Common myeloid progenitor, CD34-positive (primary cell): ENCODE data around the gene LUM.
A peak's percentile ranks its signal among the peaks of the same experiment; 100 is the strongest.

ENCODE experiments used
- CTCF ChIA-PET: fragments of 350-600 bp; sonication (Branson Sonifier 250); formaldehyde crosslinking; loops from one replicate; lab custom pipeline; 2021; ENCODE audit warnings: antibody characterized with exemption; lab: Charles Lee
- POLR2A ChIA-PET: fragments of 350-600 bp; sonication (Branson Sonifier 250); formaldehyde crosslinking; loops from one replicate; lab custom pipeline; 2021; ENCODE audit warnings: antibody characterized with exemption; lab: Charles Lee
- DNase-seq, 3 donors: peaks; one replicate each; pipeline versions ENCODE4 v3.0.0 to v3.0.0-alpha.2; 2013
- H3K27ac ChIP-seq, 2 experiments: 1 replicate in 1 of 2; 2 replicates in 1 of 2; pipeline ENCODE4 v1.7.0; 2013; ENCODE audit warnings: inconsistent platforms in 2 of 2, low read length in 2 of 2, mild to moderate bottlenecking in 2 of 2, low read depth in 1 of 2, moderate library complexity in 1 of 2; ENCODE audit not compliant: severe bottlenecking in 2 of 2, insufficient read depth in 1 of 2, poor library complexity in 1 of 2
- H3K27me3 ChIP-seq, 5 experiments: replicated peaks in 2 of 5; 1 replicate in 3 of 5; 2 replicates in 2 of 5; pipeline versions ENCODE4 v1.6.1 to v1.7.0; 2013; ENCODE audit warnings: low read length in 4 of 5, mild to moderate bottlenecking in 2 of 5, moderate library complexity in 2 of 5, inconsistent platforms in 1 of 5; ENCODE audit not compliant: insufficient read depth in 5 of 5, control insufficient read depth in 4 of 5
- H3K36me3 ChIP-seq, 4 experiments: 1 replicate in 2 of 4; 2 replicates in 2 of 4; pipeline versions ENCODE4 v1.6.1 to v1.7.0; 2013; ENCODE audit warnings: low read length in 3 of 4, control low read depth in 1 of 4, mild to moderate bottlenecking in 1 of 4; ENCODE audit not compliant: control insufficient read depth in 4 of 4, insufficient read depth in 4 of 4
- H3K4me1 ChIP-seq, 4 experiments: 1 replicate in 3 of 4; 2 replicates in 1 of 4; pipeline versions ENCODE4 v1.6.1 to v1.7.1; 2013; ENCODE audit warnings: low read length in 3 of 4, mild to moderate bottlenecking in 3 of 4, control low read depth in 1 of 4, inconsistent platforms in 1 of 4, moderate library complexity in 1 of 4; ENCODE audit not compliant: control insufficient read depth in 4 of 4, insufficient read depth in 4 of 4; ENCODE audit errors: control extremely low read depth in 1 of 4
- H3K4me3 ChIP-seq, 7 experiments: 1 replicate in 4 of 7; 2 replicates in 3 of 7; pipeline versions ENCODE4 v1.5.1 to v1.7.0; 2013; ENCODE audit warnings: mild to moderate bottlenecking in 7 of 7, low read length in 6 of 7, moderate library complexity in 6 of 7, inconsistent platforms in 2 of 7, low read depth in 2 of 7, control low read depth in 1 of 7; ENCODE audit not compliant: insufficient read depth in 4 of 7, control insufficient read depth in 1 of 7; ENCODE audit errors: extremely low read depth in 1 of 7
- H3K9me3 ChIP-seq, 5 experiments: 1 replicate in 4 of 5; 2 replicates in 1 of 5; pipeline versions ENCODE4 v1.6.1 to v1.7.1; 2013; ENCODE audit warnings: low read length in 4 of 5, mild to moderate bottlenecking in 2 of 5, inconsistent platforms in 1 of 5, low read depth in 1 of 5, moderate library complexity in 1 of 5; ENCODE audit not compliant: control insufficient read depth in 4 of 5, insufficient read depth in 2 of 5; ENCODE audit errors: control extremely low read depth in 1 of 5
- WGBS: methylation state at CpG from one replicate; pipeline ENCODE4 v1.1.5; 2013; ENCODE audit not compliant: insufficient coverage; 5-methylcytosine and 5-hydroxymethylcytosine counted together

LUM gene

GRCh38 chr12:91109581-91110310 is 1.5 kb downstream of the LUM start:
- H3K27ac ChIP-seq, result no peak overlapping the region
- CTCF ChIA-PET, result interaction anchor here (1.0 to 6.6 kb wide), 17 partner anchors 10 to 215 kb away, joined by 3 to 96 read pairs (median 6); no protein-coding TSS in a partner anchor

GRCh38 chr12:91109148-91109564 is 2.1 kb downstream of the LUM start:
- H3K36me3 ChIP-seq, result no peaks in the 10 kb centered on the region
- H3K9me3 ChIP-seq, result no peaks in the 10 kb centered on the region
- H3K27me3 ChIP-seq, result no peaks in the 10 kb centered on the region
- no CpG with 5 or more reads among the region's 7 CpGs for WGBS
- peak; percentile 61 to 77 (median 72) for DNase-seq
- H3K4me1 ChIP-seq, result peaks cover 0 to 7% (median 1%) of the 10 kb centered on the region in 4 experiments
- H3K27ac ChIP-seq, result no peak overlapping the region
- POLR2A ChIA-PET, result no interaction called here
- H3K4me3 ChIP-seq, result no peak overlapping the region
- CTCF ChIA-PET, result interaction anchor here (0.7 to 6.6 kb wide), 23 partner anchors 10 to 256 kb away, joined by 3 to 96 read pairs (median 5); no protein-coding TSS in a partner anchor

More at GRCh38 chr12:91109581-91110310, 1.5 kb downstream of the LUM start:
- DNase-seq, result no peak
- Histone ChIP-seq H3K4me3 (no peak overlapping the region), H3K9me3 (no peaks in the 10 kb centered on the region), H3K36me3 (no peaks in the 10 kb centered on the region), H3K27me3 (no peaks in the 10 kb centered on the region), H3K4me1 (peaks cover 0 to 7% (median 1%) of the 10 kb centered on the region in 4 experiments)
- POLR2A ChIA-PET, result interaction anchor here (0.6 kb wide), 1 partner anchor 1821 kb away, joined by 3 read pairs; no protein-coding TSS in a partner anchor
- WGBS, result no CpG with 5 or more reads among the region's 2 CpGs

- H3K27ac ChIP-seq, result no peak overlapping the region
- DNase-seq, result no peak
- H3K4me3 ChIP-seq, result no peak overlapping the region
- CTCF ChIA-PET, result interaction anchor here (0.7 to 6.6 kb wide), 28 partner anchors 9 to 257 kb away, joined by 3 to 96 read pairs (median 4); no protein-coding TSS in a partner anchor
- H3K9me3 ChIP-seq, result no peaks in the 10 kb centered on the region
- H3K27me3 ChIP-seq, result no peaks in the 10 kb centered on the region
- peaks cover 0 to 7% (median 1%) of the 10 kb centered on the region in 4 experiments for H3K4me1 ChIP-seq
- POLR2A ChIA-PET, result interaction anchor here (0.6 kb wide), 1 partner anchor 134 kb away, joined by 4 read pairs; no protein-coding TSS in a partner anchor
- WGBS, result 96% methylated on average over 5 of the region's 5 CpGs
- H3K36me3 ChIP-seq, result no peaks in the 10 kb centered on the region
Measured at GRCh38 chr12:91108196-91108755, 3.0 kb downstream of the LUM start.

GRCh38 chr12:91106283-91106682 is 5.0 kb downstream of the LUM start:
- Histone ChIP-seq H3K4me3 (no peak overlapping the region), H3K27me3 (no peaks in the 10 kb centered on the region), H3K27ac (no peak overlapping the region), H3K36me3 (no peaks in the 10 kb centered on the region), H3K4me1 (peaks cover 0 to 7% (median 1%) of the 10 kb centered on the region in 4 experiments), H3K9me3 (no peaks in the 10 kb centered on the region)
- ChIA-PET CTCF (interaction anchor here (1.4 to 1.5 kb wide), 2 partner anchors 127 to 128 kb away, joined by 4 to 7 read pairs; no protein-coding TSS in a partner anchor), POLR2A (no interaction called here)
- DNase-seq, result no peak

GRCh38 chr12:91105807-91106206 is 5.5 kb downstream of the LUM start:
- H3K4me1 ChIP-seq, result peaks cover 0 to 7% (median 1%) of the 10 kb centered on the region in 4 experiments
- no peaks in the 10 kb centered on the region for H3K36me3 ChIP-seq
- peak; percentile 4 to 67 (median 37) for DNase-seq
- H3K27ac ChIP-seq, result no peak overlapping the region
- H3K9me3 ChIP-seq, result no peaks in the 10 kb centered on the region
- ChIA-PET CTCF (interaction anchor here (1.4 to 1.5 kb wide), 2 partner anchors 126 to 128 kb away, joined by 4 to 7 read pairs; no protein-coding TSS in a partner anchor), POLR2A (no interaction called here)
- no peak overlapping the region for H3K4me3 ChIP-seq
- no peaks in the 10 kb centered on the region for H3K27me3 ChIP-seq
- 20% methylated on average over 1 of the region's 5 CpGs for whole genome bisulfite sequencing

- no CpG with 5 or more reads among the region's 1 CpG for WGBS
- peaks cover 0 to 10% (median 1%) of the 10 kb centered on the region in 4 experiments for H3K4me1 ChIP-seq
- H3K36me3 ChIP-seq, result no peaks in the 10 kb centered on the region
- H3K4me3 ChIP-seq, result no peak overlapping the region
- ChIA-PET CTCF (no interaction called here), POLR2A (no interaction called here)
- H3K27me3 ChIP-seq, result no peaks in the 10 kb centered on the region
- DNase-seq, result no peak
- no peaks in the 10 kb centered on the region for H3K9me3 ChIP-seq
- H3K27ac ChIP-seq, result no peak overlapping the region
Measured at GRCh38 chr12:91104812-91105466, 6.4 kb downstream of the LUM start.
